HepG2 (cell line): ENCODE data around the gene SSC4D.

Source experiments
- KAT8 ChIP-seq: IDR thresholded peaks from 2 replicates; pipeline ENCODE4 v1.6.1; 2016; ENCODE audit warnings: missing genetic modification reagents, missing compliant biosample characterization
- MLLT10 ChIP-seq: sonication (generic); formaldehyde crosslinking; IDR thresholded peaks from 2 replicates; pipeline ENCODE4 v1.4.0; 2020; ENCODE audit warnings: missing genetic modification reagents
- POLR2A ChIP-seq, 2 experiments: IDR thresholded peaks; 2 replicates each; pipeline ENCODE4 v1.6.1; 2011; ENCODE audit warnings: low read depth in 2 of 2, low read length in 2 of 2, mild to moderate bottlenecking in 1 of 2, moderate library complexity in 1 of 2; ENCODE audit not compliant: insufficient read depth in 1 of 2

GRCh38 chr7:76381814-76382213 lies 27.7 kb downstream of the SSC4D start:
- TF ChIP-seq POLR2A (IDR thresholded peaks at IDR 0.05; ENCODE audit: insufficient read depth in 1 of 2, low read depth in 2 of 2, low read length in 2 of 2) (no peak), MLLT10 (no peak), KAT8 (no peak)
